K562 (cell line): ENCODE measurements around the gene CCSER1.

ENCODE experiments used
- AFF4 ChIP-seq: sonication (generic); formaldehyde crosslinking; IDR thresholded peaks from 2 replicates; pipeline ENCODE4 v1.8.0; 2023; ENCODE audit warnings: mild to moderate bottlenecking, missing genetic modification reagents
- JUND ChIP-seq, 2 experiments: IDR thresholded peaks; 2 replicates in 1 of 2; 3 replicates in 1 of 2; pipeline ENCODE4 v1.6.1; 2011; ENCODE audit warnings: borderline replicate concordance in 2 of 2, low read depth in 2 of 2, low read length in 2 of 2, improper control_type of control experiment in 1 of 2, missing biosample characterization in 1 of 2, missing genetic modification characterization in 1 of 2, missing genetic modification reagents in 1 of 2
- RAD21 ChIP-seq, 2 experiments: fragments of 250-450 bp in 1 of 2; fragments of 450-650 bp in 1 of 2; sonication (Bioruptor Pico) in 1 of 2; formaldehyde crosslinking in 1 of 2; IDR thresholded peaks in 1 of 2; conservative IDR thresholded peaks in 1 of 2; 2 replicates each; pipeline versions ENCODE4 v1.4.0 to v1.8.0; 2020 to 2022; ENCODE audit warnings: mild to moderate bottlenecking in 2 of 2, moderate library complexity in 1 of 2
- SRSF1 ChIP-seq: fragments of 200-400 bp; formaldehyde crosslinking; IDR thresholded peaks from 2 replicates; pipeline ENCODE4 v1.6.1; 2017; ENCODE audit warnings: mild to moderate bottlenecking, low read depth, low read length, moderate library complexity
- ZNF23 ChIP-seq: fragments of 250-450 bp; sonication (Bioruptor Pico); IDR thresholded peaks from 2 replicates; pipeline ENCODE4 v1.4.0; 2020; ENCODE audit warnings: mild to moderate bottlenecking

- TF ChIP-seq SRSF1 (no peak), JUND (IDR thresholded peaks at IDR 0.05; ENCODE audit: borderline replicate concordance, low read depth, low read length) (no peak), JUND (tag; IDR thresholded peaks at IDR 0.05; ENCODE audit: borderline replicate concordance, low read depth, low read length) (no peak), RAD21 (CRISPR knock-in tag; conservative IDR thresholded peaks at IDR 0.05 in 1 of 2, IDR thresholded peaks at IDR 0.05 in 1 of 2) (no peak), AFF4 (CRISPR knock-in tag) (no peak), ZNF23 (CRISPR knock-in tag) (no peak)
Observed at GRCh38 chr4:91502365-91502764, 1375.2 kb downstream of the CCSER1 start.
